ENCODE measurements around the gene MOB3B. TPM values are rescaled to one million over a fixed set of nuclear protein-coding genes. Genes with fewer than 3 reads are reported as not detected.

MOB3B gene
- total and polyA plus RNA-seq, 2 of the 13 experiments (the other 11 are each of a cell fraction or from before 2014, with no cell fraction given) = 0.03 to 0.09 TPM

DNA sequence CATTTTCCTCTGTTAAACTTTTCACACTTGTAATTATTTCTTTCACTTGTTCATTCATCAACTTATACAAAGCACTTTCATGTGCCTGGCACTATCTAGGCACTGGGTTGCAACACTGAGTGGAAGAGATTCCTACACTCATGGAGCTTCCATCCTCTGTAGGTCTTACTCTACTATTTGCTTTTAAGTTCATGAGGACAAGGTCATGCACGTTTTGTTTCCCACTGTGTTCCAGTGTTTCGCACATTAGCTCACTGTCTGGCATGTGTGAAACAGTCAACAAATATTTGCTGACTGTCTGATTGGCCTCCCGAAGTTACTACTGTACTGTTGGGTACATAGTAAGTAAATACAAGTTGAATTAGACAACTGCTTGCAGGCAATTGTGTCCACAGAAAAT is 93.4 kb downstream of the MOB3B start (continued):
- TF ChIP-seq ZNF205 (CRISPR knock-in tag; IDR thresholded peaks at IDR 0.05) (peak; percentile 61; the same call in 1 of the 2 replicates), ZNF367 (CRISPR knock-in tag; IDR thresholded peaks at IDR 0.05; ENCODE audit: borderline replicate concordance) (no peak), TOPORS (CRISPR knock-in tag; IDR thresholded peaks at IDR 0.05) (peak; percentile 84; the same call in 1 of the 2 replicates), ZNF644 (CRISPR knock-in tag; IDR thresholded peaks at IDR 0.05; ENCODE audit: low read depth) (peak; percentile 78), ZNF724P (CRISPR knock-in tag; IDR thresholded peaks at IDR 0.05; ENCODE audit: borderline replicate concordance) (no peak), ZNF468 (CRISPR knock-in tag; IDR thresholded peaks at IDR 0.05) (no peak), BHLHE40 (IDR thresholded peaks at IDR 0.05; ENCODE audit: low read length) (peak; percentile 99), RARA (CRISPR knock-in tag; IDR thresholded peaks at IDR 0.05) (peak; percentile 99), SP1 (IDR thresholded peaks at IDR 0.05) (no peak), SP1 (CRISPR knock-in tag; IDR thresholded peaks at IDR 0.05) (no peak), NCOR1 (IDR thresholded peaks at IDR 0.05; ENCODE audit: borderline replicate concordance, low read length) (peak; percentile 84; the same call in 1 of the 2 replicates), CBX1 (IDR thresholded peaks at IDR 0.05; ENCODE audit: low read depth) (no peak)
- TF ChIP-seq, protein P1, sequence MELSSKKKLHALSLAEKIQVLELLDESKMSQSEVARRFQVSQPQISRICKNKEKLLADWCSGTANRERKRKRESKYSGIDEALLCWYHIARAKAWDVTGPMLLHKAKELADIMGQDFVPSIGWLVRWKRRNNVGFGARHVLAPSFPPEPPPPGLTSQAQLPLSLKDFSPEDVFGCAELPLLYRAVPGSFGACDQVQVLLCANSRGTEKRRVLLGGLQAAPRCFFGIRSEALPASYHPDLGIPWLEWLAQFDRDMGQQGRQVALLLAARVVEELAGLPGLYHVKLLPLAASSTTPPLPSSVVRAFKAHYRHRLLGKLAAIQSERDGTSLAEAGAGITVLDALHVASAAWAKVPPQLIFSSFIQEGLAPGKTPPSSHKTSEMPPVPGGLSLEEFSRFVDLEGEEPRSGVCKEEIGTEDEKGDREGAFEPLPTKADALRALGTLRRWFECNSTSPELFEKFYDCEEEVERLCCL (CRISPR knock-in tag; IDR thresholded peaks at IDR 0.05; ENCODE audit: borderline replicate concordance) = no peak

DNA sequence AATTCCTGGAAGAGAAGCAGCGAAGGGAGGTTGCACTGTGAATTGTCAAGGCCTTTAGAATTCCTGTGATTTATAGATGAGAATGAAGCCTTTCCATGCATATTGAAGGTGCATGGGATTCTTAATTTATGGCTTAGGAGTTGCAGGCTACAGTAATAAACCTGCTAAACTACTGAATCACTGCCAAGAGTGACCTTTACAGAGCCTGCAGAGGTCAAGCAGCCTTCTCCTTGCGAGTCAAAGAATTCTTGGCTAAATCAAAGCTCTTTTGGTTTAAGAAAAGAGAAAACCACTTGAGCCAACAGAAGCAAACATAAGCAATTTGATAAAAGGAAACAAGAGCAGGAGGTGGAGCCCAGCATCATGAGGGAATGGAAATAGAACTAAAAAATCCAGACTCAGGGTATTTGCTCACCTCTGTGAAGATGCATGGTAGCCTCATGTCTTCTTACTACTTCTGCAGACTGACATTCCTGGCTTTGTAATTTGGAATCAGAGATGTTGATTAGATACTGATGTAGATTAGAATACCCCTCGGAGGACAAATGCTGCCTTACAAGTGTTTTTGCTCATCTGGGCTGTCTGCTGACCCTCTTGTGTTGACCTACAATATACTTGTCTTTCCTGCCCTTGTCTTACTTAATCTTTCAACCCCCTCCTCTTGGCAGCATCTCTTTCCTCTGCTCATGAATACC is 95.8 kb downstream of the MOB3B start:
- no peak overlapping the region for H3K9ac ChIP-seq (ENCODE audit: insufficient read depth, low read depth, low read length)
- in situ Hi-C loops (cut with HindIII; ENCODE audit: extremely low pct_ligation_motif_present, low pct_unique_long_range_greater_than_20kb) (no loop called here), intact Hi-C loops (cut with micrococcal nuclease; ENCODE audit: unreplicated experiment) (no loop called here)
- no peak overlapping the region for H2AFZ ChIP-seq (ENCODE audit: low read length)
- no TSS peak for BruUV-seq (replicated peaks)
- no peak for DNase-seq (ENCODE audit: low spot score)
- peaks cover 9% of the 10 kb centered on the region for H3K4me1 ChIP-seq (ENCODE audit: insufficient read depth, low read length)
- H3K36me3 ChIP-seq (replicated peaks in 1 of 2; ENCODE audit: control insufficient read depth in 1 of 2, insufficient read depth in 2 of 2, low read length in 2 of 2) = no peaks in the 10 kb centered on the region
- H4K20me1 ChIP-seq (ENCODE audit: insufficient read depth, low read length) = no peaks in the 10 kb centered on the region; the same call in 1 of the 2 replicates
- ChIA-PET CTCF (ENCODE audit: low intra/inter-chr PET ratio, low total read pairs) (no interaction called here), POLR2A (no interaction called here)
- WGBS (ENCODE audit: low lambda C conversion rate) = 26% methylated on average over 3 of the region's 3 CpGs
- no peak overlapping the region for H3K4me3 ChIP-seq (replicated peaks in 1 of 3; ENCODE audit: insufficient read depth in 1 of 3, low read depth in 2 of 3, low read length in 3 of 3)
- H3K27ac ChIP-seq (ENCODE audit: extremely low read length, insufficient read depth, low read length) = no peak overlapping the region
- no peak for FAIRE-seq
- no peak for ATAC-seq
- no peaks in the 10 kb centered on the region for H3K79me2 ChIP-seq (ENCODE audit: insufficient read depth, low read length)
- no peak overlapping the region for H3K4me2 ChIP-seq (ENCODE audit: low read depth, low read length)
- peaks cover 3 to 36% of the 10 kb centered on the region in 2 experiments; a peak in 3 of 5 replicates for H3K27me3 ChIP-seq (ENCODE audit: control insufficient read depth in 1 of 2, insufficient read depth in 2 of 2, low read length in 2 of 2)
- H3K9me3 ChIP-seq (ENCODE audit: low read length) = no peaks in the 10 kb centered on the region
- TF ChIP-seq RFXAP (CRISPR knock-in tag; IDR thresholded peaks at IDR 0.05; ENCODE audit: borderline replicate concordance) (no peak), ZNF775 (CRISPR knock-in tag; IDR thresholded peaks at IDR 0.05; ENCODE audit: borderline replicate concordance) (no peak)

Data from HepG2 (cell line).